ENCODE results near the gene DOCK10.

The DOCK10 gene

DNA sequence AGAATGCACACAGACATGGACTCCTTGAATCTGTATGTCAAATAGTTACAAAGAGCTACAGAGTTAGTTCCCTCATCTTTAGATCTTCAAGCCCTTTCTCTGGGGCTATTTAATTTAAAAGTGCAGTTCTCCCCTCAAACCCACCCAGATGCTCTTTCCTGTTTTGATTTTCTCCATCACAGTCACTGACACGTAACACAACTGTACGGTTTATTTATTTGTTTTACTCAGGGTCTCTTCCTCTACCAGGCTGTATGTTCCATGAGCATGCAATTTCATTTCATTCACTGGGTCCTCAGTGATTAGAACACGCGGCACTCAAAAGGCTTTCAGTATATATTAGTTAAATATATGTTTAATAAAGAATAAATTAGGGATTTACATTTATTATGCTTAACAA lies 94.7 kb downstream of the DOCK10 start:
- TF ChIP-seq NFIC (IDR thresholded peaks at IDR 0.05): no peak
- TF ChIP-seq, protein P1, sequence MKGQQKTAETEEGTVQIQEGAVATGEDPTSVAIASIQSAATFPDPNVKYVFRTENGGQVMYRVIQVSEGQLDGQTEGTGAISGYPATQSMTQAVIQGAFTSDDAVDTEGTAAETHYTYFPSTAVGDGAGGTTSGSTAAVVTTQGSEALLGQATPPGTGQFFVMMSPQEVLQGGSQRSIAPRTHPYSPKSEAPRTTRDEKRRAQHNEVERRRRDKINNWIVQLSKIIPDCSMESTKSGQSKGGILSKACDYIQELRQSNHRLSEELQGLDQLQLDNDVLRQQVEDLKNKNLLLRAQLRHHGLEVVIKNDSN (IDR thresholded peaks at IDR 0.05): no peak
- TF ChIP-seq FOXM1 (IDR thresholded peaks at IDR 0.05; ENCODE audit: borderline replicate concordance, low read depth): no peak
- no peak for TF ChIP-seq CEBPB (IDR thresholded peaks at IDR 0.05)
- TF ChIP-seq CREB1 (IDR thresholded peaks at IDR 0.05; ENCODE audit: low read depth): no peak
- no peak for TF ChIP-seq TAF1 (IDR thresholded peaks at IDR 0.05; ENCODE audit: low read depth)
- TF ChIP-seq, protein P2, sequence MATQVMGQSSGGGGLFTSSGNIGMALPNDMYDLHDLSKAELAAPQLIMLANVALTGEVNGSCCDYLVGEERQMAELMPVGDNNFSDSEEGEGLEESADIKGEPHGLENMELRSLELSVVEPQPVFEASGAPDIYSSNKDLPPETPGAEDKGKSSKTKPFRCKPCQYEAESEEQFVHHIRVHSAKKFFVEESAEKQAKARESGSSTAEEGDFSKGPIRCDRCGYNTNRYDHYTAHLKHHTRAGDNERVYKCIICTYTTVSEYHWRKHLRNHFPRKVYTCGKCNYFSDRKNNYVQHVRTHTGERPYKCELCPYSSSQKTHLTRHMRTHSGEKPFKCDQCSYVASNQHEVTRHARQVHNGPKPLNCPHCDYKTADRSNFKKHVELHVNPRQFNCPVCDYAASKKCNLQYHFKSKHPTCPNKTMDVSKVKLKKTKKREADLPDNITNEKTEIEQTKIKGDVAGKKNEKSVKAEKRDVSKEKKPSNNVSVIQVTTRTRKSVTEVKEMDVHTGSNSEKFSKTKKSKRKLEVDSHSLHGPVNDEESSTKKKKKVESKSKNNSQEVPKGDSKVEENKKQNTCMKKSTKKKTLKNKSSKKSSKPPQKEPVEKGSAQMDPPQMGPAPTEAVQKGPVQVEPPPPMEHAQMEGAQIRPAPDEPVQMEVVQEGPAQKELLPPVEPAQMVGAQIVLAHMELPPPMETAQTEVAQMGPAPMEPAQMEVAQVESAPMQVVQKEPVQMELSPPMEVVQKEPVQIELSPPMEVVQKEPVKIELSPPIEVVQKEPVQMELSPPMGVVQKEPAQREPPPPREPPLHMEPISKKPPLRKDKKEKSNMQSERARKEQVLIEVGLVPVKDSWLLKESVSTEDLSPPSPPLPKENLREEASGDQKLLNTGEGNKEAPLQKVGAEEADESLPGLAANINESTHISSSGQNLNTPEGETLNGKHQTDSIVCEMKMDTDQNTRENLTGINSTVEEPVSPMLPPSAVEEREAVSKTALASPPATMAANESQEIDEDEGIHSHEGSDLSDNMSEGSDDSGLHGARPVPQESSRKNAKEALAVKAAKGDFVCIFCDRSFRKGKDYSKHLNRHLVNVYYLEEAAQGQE (IDR thresholded peaks at IDR 0.05; ENCODE audit: low read depth): no peak
- TF ChIP-seq YY1 (IDR thresholded peaks at IDR 0.05; ENCODE audit: low read depth): no peak
- TF ChIP-seq EP300 (IDR thresholded peaks at IDR 0.05; ENCODE audit: borderline replicate concordance): no peak
- TF ChIP-seq EGR1 (IDR thresholded peaks at IDR 0.05): no peak
- TF ChIP-seq ZBTB7A (IDR thresholded peaks at IDR 0.05; ENCODE audit: low read depth): no peak
- no peak for TF ChIP-seq RAD21 (IDR thresholded peaks at IDR 0.05; ENCODE audit: low read depth)
- no peak for TF ChIP-seq TEAD4 (IDR thresholded peaks at IDR 0.05)
- TF ChIP-seq, protein P3, sequence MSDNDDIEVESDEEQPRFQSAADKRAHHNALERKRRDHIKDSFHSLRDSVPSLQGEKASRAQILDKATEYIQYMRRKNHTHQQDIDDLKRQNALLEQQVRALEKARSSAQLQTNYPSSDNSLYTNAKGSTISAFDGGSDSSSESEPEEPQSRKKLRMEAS (IDR thresholded peaks at IDR 0.05): no peak
- no peak for TF ChIP-seq TCF12 (IDR thresholded peaks at IDR 0.05; ENCODE audit: low read depth)

DNA sequence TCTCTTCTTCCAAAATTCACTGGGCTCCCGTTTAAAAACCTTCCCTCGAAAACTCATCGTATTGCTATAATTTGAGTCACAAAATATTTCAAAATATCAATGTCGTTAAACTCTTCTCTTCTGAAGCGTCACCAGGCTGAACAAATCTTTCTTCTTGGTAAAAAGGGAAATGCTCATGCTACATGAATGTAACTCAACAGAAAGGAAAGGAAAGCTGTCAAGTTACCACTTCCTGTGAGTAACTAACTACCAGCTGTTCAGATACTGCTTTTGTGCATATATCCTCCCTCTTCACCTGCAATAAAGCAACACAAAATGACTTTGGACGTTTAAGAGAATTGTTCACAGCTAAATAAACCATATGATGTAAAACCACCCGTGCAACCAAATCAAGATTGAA lies 95.4 kb downstream of the DOCK10 start:
- no peak for TF ChIP-seq CREB1 (IDR thresholded peaks at IDR 0.05; ENCODE audit: low read depth)
- TF ChIP-seq, protein P2 (IDR thresholded peaks at IDR 0.05; ENCODE audit: low read depth): no peak
- no peak for TF ChIP-seq FOXM1 (IDR thresholded peaks at IDR 0.05; ENCODE audit: borderline replicate concordance, low read depth)
- no peak for TF ChIP-seq CEBPB (IDR thresholded peaks at IDR 0.05)
- TF ChIP-seq, protein P3 (IDR thresholded peaks at IDR 0.05): no peak
- no peak for TF ChIP-seq TEAD4 (IDR thresholded peaks at IDR 0.05)
- no peak for TF ChIP-seq EP300 (IDR thresholded peaks at IDR 0.05; ENCODE audit: borderline replicate concordance)
- TF ChIP-seq YY1 (IDR thresholded peaks at IDR 0.05; ENCODE audit: low read depth): no peak
- no peak for TF ChIP-seq ZBTB7A (IDR thresholded peaks at IDR 0.05; ENCODE audit: low read depth)

DNA sequence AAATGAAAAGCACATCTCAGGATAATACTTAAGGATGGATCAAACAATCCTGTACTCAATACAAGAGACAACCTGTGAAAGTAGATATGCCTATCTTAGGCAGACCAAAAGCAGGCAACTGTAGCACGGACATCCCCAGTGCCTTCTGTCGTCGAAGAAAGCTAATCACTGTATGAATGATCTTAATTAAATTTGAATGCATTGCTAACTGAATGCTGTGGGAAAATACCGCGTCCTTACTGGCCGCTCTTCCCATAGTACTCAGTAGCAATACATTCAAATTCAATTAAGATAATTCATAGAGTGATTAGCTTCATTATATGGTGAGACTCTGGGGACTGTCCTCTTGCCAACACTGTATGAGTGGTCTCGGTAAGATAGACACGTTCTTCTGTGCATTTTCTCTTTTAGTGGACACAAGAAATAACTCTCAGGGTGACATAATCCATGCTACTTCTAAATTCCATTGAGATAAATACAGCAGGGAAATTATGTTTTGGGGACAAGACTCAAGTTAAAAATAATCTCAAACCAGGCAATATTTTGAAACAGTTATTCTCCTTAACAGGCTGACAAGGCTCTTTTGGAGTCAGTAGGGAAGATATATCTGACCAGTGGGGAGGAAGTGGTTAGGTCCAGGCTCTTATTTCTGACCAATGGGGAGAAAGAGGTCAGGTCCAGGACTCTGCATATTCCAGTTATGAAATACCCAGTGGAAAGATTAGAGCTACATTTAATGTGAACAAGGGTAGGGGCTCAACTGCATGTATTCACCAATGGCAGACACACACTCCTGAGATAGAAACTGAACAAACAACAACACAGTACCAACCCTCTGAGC lies 97.3 kb downstream of the DOCK10 start:
- TF ChIP-seq YY1 (IDR thresholded peaks at IDR 0.05; ENCODE audit: low read depth) (no peak), CEBPB (IDR thresholded peaks at IDR 0.05) (no peak), FOXM1 (IDR thresholded peaks at IDR 0.05; ENCODE audit: borderline replicate concordance, low read depth) (no peak), RAD21 (IDR thresholded peaks at IDR 0.05; ENCODE audit: low read depth) (no peak), TAF1 (IDR thresholded peaks at IDR 0.05; ENCODE audit: low read depth) (no peak), EP300 (IDR thresholded peaks at IDR 0.05; ENCODE audit: borderline replicate concordance) (no peak), NFIC (IDR thresholded peaks at IDR 0.05) (no peak), TCF12 (IDR thresholded peaks at IDR 0.05; ENCODE audit: low read depth) (no peak), ZBTB7A (IDR thresholded peaks at IDR 0.05; ENCODE audit: low read depth) (no peak), EGR1 (IDR thresholded peaks at IDR 0.05) (no peak)
- TF ChIP-seq, protein P1 (IDR thresholded peaks at IDR 0.05): no peak
- TF ChIP-seq, protein P3 (IDR thresholded peaks at IDR 0.05): no peak
- TF ChIP-seq, protein P2 (IDR thresholded peaks at IDR 0.05; ENCODE audit: low read depth): no peak

DNA sequence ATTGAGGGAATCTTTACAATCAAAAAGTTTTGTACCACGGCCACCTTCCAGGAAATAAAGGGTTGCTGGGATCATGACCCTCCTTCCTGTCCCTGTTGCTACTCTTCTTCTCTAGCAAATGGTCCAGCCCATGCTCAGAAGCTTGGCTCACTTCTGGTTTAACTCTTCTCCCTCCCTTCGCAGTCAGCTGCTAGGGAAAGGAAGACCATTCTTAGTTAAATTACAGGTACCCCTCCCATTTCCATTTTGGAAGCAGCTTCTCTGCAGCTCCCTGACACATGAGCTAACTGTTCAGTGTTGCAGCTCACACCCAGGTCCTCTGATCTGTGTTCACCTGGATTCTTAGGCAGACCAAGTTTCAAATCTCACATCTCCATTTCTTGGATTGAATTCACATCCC lies 100.3 kb downstream of the DOCK10 start:
- no peak for TF ChIP-seq RAD21 (IDR thresholded peaks at IDR 0.05; ENCODE audit: low read depth)
- no peak for TF ChIP-seq FOXM1 (IDR thresholded peaks at IDR 0.05; ENCODE audit: borderline replicate concordance, low read depth)
- TF ChIP-seq, protein P1 (IDR thresholded peaks at IDR 0.05): no peak
- no peak for TF ChIP-seq TCF12 (IDR thresholded peaks at IDR 0.05; ENCODE audit: low read depth)
- TF ChIP-seq YY1 (IDR thresholded peaks at IDR 0.05; ENCODE audit: low read depth): no peak
- no peak for TF ChIP-seq CREB1 (IDR thresholded peaks at IDR 0.05; ENCODE audit: low read depth)
- no peak for TF ChIP-seq EP300 (IDR thresholded peaks at IDR 0.05; ENCODE audit: borderline replicate concordance)
- no peak for TF ChIP-seq NFIC (IDR thresholded peaks at IDR 0.05)
- TF ChIP-seq TEAD4 (IDR thresholded peaks at IDR 0.05): no peak
- no peak for TF ChIP-seq EGR1 (IDR thresholded peaks at IDR 0.05)

Data from Ishikawa (cell line).